Right hindlimb (tissue), 1 donor: ENCODE data around the gene KLHDC8B.
A peak's percentile ranks its signal among the peaks of the same experiment; 100 is the strongest.
"Not testable (repeated sequence)": the region's sequence is repeated elsewhere in the genome, so short reads cannot be mapped to it uniquely, and the experiment has no call there.

Experiments used
- DNase-seq: peaks from one replicate; pipeline ENCODE4 v3.0.0-alpha.2; 2018

Gene KLHDC8B

DNA sequence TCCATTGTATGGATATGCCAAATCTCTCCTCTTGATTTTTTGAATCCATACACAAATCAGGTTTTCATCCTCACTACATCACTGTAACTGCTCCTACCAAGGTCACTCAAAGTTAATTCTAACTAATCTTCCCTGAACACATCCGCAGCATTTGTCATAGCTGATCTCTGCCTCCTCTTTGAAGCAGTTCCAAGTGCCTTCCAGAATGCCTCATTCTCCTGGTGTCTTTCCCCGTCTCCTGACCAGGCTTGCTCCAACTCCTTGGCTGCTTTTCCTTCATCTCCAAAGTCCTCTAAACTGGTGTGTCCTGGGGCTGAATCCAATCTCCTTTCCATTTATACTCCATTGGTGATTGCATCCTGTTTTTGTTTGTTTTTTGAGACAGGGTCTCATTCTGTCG, 26.8 kb downstream of the KLHDC8B start:
- DNase-seq, result no peak

DNA sequence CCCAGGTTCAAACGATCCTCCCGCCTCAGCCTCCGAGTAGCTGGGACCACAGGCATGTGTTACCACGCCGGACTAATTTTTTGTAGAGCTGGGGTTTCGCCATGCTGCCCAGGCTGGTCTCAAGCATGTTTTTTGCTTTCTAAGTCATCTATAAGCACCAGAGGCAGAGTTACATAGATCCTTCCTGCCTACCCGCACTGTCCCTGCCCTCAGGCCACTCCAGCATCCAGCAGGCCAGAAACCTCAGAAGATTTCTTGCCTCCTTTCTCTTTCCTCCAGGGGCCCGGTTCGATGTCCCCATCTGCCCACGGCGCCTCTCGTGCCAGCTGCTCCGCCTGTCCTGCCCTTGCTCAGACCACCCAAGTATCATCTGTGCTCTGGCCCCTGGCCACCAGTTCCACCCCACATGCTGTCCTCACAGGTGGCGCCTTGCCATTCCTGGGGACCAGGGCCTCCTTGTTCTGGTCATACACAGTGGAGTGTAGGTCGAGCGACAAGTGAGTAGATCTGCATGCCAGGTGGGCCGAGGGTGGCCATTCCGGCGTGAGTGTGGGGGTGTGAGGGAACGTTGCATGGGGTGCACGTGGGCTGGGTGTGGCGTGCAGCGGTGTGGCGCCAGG, 27.3 kb downstream of the KLHDC8B start:
- DNase-seq, result peak; percentile 35

DNA sequence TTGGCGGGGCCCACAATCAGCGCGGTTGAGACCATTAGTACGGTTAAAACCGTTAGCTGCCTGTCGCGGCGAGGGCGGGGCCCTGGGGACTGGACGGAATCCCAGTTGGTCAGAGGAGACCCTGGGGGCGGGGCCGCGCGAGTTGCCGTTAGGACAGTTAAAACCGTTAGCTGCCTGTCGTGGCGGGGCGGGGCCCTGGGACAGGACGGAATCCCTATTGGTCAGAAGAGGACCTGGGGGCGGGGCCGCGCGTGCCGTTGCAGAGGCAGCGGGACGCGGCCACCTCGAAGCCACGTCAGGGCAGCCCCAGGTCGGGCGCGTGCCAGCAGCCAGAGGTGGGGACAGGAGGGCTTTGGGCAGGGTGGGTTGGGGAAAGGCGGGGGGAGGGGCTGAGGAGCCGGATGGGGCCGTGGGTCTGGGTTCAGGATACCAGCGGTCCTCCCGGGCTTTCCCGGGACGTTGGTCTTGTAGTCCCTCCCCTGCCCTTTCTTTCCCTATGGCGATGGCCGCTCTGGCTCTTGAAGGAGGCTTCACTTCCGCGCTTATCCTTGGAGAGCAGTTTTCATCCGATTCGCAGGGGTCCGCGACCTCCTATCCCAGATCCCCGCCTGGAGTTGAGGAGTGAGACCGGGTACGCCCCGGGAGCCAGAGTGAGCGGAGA, 28.0 kb downstream of the KLHDC8B start:
- DNase-seq, result peak; percentile 95

DNA sequence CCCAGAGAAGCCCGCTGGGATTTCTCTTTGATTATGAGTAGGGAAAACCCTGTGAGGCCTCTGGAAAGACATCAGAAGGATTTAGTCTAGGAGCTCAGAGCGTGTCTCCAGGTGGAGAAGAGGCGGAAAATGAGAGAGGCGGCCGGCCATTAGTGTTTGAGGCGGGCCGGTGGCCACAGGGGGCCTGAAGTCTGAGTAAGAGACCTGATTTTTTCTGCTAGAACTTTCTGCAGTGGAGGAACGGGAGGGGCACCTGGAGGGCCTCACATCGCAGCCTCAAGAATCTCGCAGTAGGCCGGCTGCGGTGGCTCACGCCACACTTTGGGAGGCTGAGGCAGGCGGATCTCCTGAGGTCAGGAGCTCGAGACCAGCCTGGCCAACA, 28.5 kb downstream of the KLHDC8B start:
- no peak for DNase-seq

DNA sequence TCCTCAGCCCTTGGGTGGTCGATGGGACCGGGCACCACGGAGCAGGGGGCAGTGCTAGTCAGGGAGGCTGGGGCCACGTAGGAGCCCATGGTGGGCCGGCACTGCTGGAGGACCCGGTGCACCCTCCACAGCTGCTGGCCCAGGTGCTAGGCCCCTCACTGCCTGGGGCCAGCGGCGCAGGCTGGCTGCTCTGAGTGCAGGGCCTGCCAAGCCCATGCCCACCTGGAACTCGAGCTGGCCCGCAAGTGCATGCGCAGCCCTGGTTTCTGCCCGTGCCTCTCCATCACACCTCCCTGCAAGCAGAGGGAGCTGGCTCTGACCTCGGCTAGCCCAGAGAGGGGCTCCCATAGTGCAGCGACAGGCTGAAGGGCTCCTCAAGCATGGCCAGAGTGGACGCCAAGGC, 42.1 kb downstream of the KLHDC8B start:
- DNase-seq, result no peak

DNA sequence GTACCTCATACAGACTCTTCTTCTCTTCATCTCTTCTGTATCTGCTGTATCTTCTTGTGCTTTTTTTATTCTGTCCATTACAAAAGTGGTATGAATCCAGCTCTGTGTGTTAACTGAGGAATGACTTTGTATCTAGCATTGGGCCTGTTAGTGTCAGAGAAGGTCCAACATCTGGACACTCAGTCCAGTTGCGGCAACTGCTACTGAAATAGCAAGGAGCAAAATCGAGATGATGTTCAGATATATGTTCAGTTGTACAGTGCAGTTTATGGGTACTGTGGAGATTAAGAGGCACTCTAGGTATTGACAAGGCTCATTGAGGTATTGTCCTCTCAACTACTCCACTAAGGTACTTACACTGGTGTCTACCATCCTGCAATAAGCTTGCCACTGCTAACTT, 42.6 kb downstream of the KLHDC8B start:
- no peak for DNase-seq

DNA sequence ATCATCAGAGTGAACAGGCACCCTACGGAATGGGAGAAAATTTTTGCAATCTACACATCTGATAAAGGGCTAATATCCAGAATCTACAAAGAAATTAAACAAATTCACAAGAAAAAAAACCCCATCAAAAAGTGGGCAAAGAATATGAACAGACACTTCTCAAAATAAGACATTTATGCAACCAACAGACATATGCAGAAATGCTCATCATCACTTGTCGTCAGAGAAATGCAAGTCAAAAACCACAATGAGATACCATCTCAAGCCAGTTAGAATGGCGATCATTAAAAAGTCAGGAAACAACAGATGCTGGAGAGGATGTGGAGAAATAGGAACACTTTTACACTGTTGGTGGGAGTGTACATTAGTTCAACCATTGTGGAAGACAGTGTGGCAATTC, 45.3 kb downstream of the KLHDC8B start:
- not testable (repeated sequence) for DNase-seq

DNA sequence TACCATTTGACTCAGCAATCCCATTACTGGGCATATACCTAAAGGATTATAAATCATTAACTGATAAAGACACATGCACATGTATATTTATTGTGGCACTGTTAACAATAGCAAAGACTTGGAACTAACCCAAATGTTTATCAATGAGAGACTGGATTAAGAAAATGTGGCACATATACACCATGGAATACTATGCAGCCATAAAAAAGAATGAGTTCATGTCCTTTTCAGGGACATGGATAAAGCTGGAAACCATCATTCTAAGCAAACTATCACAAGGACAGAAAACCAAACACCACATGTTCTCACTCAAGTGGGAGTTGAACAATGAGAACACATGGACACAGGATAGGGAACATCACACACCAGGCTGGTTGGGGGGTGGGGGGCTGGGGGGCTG, 45.7 kb downstream of the KLHDC8B start:
- DNase-seq, result not testable (repeated sequence)

DNA sequence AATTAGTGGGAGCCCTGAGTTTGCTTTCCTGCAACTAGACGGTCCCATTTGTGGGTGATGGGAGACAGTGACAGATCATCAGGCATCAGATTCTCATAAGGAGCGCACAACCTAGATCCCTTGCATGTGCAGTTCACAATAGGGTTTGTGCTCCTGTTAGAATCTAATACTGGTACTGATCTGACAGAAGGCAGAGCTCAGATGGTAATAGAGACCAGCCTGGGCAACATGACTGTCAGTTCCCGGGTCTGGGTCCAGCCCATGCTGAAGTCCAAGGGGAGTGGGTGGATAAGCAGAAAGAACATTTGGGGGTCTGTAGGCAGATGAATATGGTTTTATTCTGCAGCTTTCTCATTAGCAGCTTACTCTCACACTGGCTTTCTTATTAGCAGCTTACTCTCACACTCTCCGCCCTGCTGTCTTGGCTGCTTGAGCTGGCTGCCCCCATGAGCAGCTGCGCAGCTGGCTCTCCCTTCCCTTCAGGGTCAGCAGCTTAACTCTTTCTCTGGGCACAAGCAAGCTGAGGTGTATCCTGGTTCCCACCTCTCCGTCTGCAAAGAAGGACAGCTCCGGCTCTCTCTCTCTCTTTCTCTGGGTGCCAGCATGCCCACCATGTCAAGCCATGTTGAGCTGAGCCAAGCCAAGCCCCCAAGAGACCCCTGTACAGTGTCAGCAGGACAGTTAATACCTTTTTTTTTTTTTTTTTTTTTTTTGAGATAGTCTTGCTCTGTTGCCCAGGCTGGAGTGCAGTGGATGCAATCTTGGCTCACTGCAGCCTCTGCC, 46.5 kb downstream of the KLHDC8B start:
- DNase-seq, result peak; percentile 70

DNA sequence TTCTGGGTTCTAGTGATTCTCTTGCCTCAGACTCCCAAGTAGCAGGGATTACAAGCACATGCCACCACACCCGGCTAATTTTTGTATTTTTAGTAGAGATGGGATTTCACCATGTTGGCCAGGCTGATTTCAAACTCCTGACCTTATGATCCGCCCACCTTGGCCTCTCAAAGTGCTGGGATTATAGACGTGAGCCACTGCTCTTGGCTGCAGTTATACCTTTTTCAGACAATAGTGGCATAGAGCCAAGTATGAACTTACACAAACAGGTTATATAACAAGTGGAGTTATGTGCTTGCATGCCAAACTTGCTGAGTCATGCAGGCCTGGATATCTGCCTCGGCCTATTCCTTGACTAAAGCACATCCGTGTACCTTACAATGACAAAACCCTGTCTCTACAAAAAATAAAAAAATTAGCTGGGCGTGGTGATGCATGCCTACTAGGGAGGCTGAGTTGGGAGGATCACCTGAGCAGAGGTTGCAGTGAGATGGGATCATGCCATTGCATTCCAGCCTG, 47.1 kb downstream of the KLHDC8B start:
- DNase-seq, result peak; percentile 73

DNA sequence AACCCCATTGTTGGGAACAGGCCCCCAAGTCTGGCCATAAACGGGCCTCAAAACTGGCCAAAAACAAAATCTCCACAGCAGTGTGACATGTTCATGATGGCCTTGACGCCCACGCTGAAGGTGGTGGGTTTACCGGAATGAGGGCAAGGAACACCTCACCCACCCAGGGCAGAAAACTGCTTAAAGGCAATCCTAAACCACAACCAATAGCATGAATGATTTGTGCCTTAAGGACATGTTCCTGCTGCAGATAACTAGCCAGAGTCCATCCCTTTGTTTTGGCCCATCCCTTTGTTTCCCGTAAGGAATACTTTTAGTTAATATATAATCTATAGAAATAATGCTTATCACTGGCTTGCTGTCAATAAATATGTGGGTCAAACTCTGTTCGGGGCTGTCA, 47.7 kb downstream of the KLHDC8B start:
- DNase-seq, result no peak

DNA sequence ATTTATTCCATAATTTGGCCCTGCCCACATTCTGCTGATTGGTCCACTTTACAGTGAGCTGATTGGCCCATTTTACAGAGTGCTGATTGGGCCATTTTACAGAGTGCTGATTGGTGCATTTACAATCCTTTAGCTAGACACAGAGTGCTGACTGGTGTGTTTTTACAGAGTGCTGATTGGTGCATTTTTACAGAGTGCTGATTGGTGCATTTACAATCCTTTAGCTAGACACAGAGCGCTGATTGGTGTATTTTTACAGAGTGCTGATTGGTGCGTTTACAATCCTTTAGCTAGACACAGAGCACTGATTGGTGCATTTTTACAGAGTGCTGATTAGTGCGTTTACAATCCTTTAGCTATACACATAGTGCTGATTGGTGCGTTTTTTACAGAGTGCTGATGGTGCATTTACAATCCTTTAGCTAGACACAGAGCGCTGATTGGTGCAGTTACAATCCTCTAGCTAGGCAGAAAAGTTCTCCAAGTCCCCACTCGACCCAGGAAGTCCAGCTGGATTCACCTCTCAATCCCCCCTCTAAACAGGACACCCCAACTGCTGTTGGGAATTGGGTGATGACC, 49.7 kb downstream of the KLHDC8B start:
- DNase-seq, result not testable (repeated sequence)

DNA sequence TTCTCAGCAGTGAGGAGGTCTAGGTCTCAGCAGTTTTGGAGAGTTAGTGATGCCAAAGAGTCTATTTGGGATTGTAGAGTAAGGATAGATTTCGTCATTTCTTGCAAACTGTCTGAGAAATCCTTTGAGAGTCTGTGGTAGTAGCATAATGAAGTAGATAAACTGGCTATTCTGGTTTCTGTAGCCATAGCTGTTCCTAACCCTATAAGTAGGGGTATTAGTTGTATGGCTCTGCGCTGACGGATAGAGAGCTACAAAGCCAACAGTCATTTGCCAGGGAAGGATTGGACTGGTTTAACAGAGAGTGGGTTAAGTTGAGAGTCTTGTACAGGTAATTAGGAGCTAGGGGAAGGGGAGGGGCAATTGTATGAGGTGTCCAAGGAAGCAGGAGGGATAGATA, 50.6 kb downstream of the KLHDC8B start:
- no peak for DNase-seq
